ENCODE measurements around the gene SPEN.

- TF ChIP-seq CTCF (IDR thresholded peaks at IDR 0.05): no peak
- TF ChIP-seq POLR2A (IDR thresholded peaks at IDR 0.05): no peak
These were observed 47.7 kb downstream of the SPEN start for GRCh38 chr1:15895233-15895632.
